Trophoblast cell (in vitro differentiated cells and primary cell): ENCODE results near the gene RGS7.

Experiments used
- DNase-seq, 2 donors: peaks; one replicate each; pipeline ENCODE4 v3.0.0-alpha.2; 2016
- H2AFZ ChIP-seq: 2 replicates; pipeline ENCODE4 v1.6.1; 2013; ENCODE audit warnings: low read length, moderate library complexity, mild to moderate bottlenecking; ENCODE audit not compliant: insufficient read depth, poor library complexity
- H2AK5ac ChIP-seq: 2 replicates; pipeline ENCODE4 v1.6.1; 2013; ENCODE audit warnings: mild to moderate bottlenecking, low read length
- H2BK120ac ChIP-seq: 2 replicates; pipeline ENCODE4 v1.6.1; 2013; ENCODE audit warnings: low read length, mild to moderate bottlenecking, moderate library complexity; ENCODE audit not compliant: insufficient read depth, poor library complexity
- H2BK12ac ChIP-seq: 2 replicates; pipeline ENCODE4 v1.6.1; 2013; ENCODE audit warnings: mild to moderate bottlenecking, low read length, moderate library complexity
- H2BK5ac ChIP-seq: 2 replicates; pipeline ENCODE4 v1.6.1; 2013; ENCODE audit warnings: low read length, low read depth, moderate library complexity, mild to moderate bottlenecking; ENCODE audit not compliant: poor library complexity
- H3K14ac ChIP-seq: 2 replicates; pipeline ENCODE4 v1.6.1; 2013; ENCODE audit warnings: mild to moderate bottlenecking, low read length
- H3K18ac ChIP-seq: 2 replicates; pipeline ENCODE4 v1.6.1; 2013; ENCODE audit warnings: mild to moderate bottlenecking, low read length
- H3K23ac ChIP-seq: 2 replicates; pipeline ENCODE4 v1.6.1; 2013; ENCODE audit warnings: low read length
- H3K27ac ChIP-seq: 2 replicates; pipeline ENCODE4 v1.5.1; 2013; ENCODE audit warnings: low read depth, mild to moderate bottlenecking, inconsistent platforms, low read length, moderate library complexity
- H3K27me3 ChIP-seq: 2 replicates; pipeline ENCODE4 v1.6.1; 2013; ENCODE audit warnings: inconsistent platforms, mild to moderate bottlenecking, low read length, moderate library complexity; ENCODE audit not compliant: insufficient read depth
- H3K36me3 ChIP-seq, 2 experiments: 1 replicate in 1 of 2; 2 replicates in 1 of 2; pipeline ENCODE4 v1.6.1; 2013; ENCODE audit warnings: low read length in 2 of 2, mild to moderate bottlenecking in 2 of 2, moderate library complexity in 1 of 2; ENCODE audit not compliant: insufficient read depth in 2 of 2, control insufficient read depth in 1 of 2
- H3K4ac ChIP-seq: 2 replicates; pipeline ENCODE4 v1.6.1; 2013; ENCODE audit warnings: low read depth, mild to moderate bottlenecking, low read length, moderate library complexity
- H3K4me1 ChIP-seq, 2 experiments: 1 replicate in 1 of 2; 2 replicates in 1 of 2; pipeline ENCODE4 v1.6.1; 2013; ENCODE audit warnings: low read length in 2 of 2, mild to moderate bottlenecking in 2 of 2, moderate library complexity in 1 of 2; ENCODE audit not compliant: insufficient read depth in 2 of 2, control insufficient read depth in 1 of 2
- H3K4me2 ChIP-seq: 2 replicates; pipeline ENCODE4 v1.6.1; 2013; ENCODE audit warnings: inconsistent platforms, mild to moderate bottlenecking, low read length, moderate library complexity
- H3K4me3 ChIP-seq: 2 replicates; pipeline ENCODE4 v1.5.1; 2013; ENCODE audit warnings: mild to moderate bottlenecking, low read depth, low read length, inconsistent platforms
- H3K79me1 ChIP-seq: one replicate; pipeline ENCODE4 v1.6.1; 2013; ENCODE audit warnings: low read length
- H3K79me2 ChIP-seq: 2 replicates; pipeline ENCODE4 v1.6.1; 2013; ENCODE audit warnings: low read length, mild to moderate bottlenecking; ENCODE audit not compliant: control insufficient read depth, insufficient read depth, poor library complexity
- H3K9ac ChIP-seq: 2 replicates; pipeline ENCODE4 v1.6.1; 2013; ENCODE audit warnings: mild to moderate bottlenecking, low read length
- H3K9me3 ChIP-seq: 2 replicates; pipeline ENCODE4 v1.6.1; 2013; ENCODE audit warnings: low read depth, mild to moderate bottlenecking, control low read depth, inconsistent platforms, low read length; ENCODE audit not compliant: insufficient read depth
- H4K12ac ChIP-seq: 2 replicates; pipeline ENCODE4 v1.6.1; 2013; ENCODE audit warnings: low read depth, mild to moderate bottlenecking, low read length, moderate library complexity
- H4K8ac ChIP-seq: 2 replicates; pipeline ENCODE4 v1.6.1; 2013; ENCODE audit warnings: low read depth, mild to moderate bottlenecking, low read length, moderate library complexity
- H4K91ac ChIP-seq: one replicate; pipeline ENCODE4 v1.6.1; 2013; ENCODE audit warnings: low read depth, mild to moderate bottlenecking, low read length, moderate library complexity
- WGBS: extraction: QIAGEN DNeasy Blood & Tissue Kit; methylation state at CpG from one replicate; pipeline ENCODE4 v1.1.7; 2013; ENCODE audit warnings: missing lambda C conversion rate; ENCODE audit not compliant: insufficient read length, insufficient coverage; ENCODE audit errors: extremely low coverage; 5-methylcytosine and 5-hydroxymethylcytosine counted together

Gene RGS7

DNA sequence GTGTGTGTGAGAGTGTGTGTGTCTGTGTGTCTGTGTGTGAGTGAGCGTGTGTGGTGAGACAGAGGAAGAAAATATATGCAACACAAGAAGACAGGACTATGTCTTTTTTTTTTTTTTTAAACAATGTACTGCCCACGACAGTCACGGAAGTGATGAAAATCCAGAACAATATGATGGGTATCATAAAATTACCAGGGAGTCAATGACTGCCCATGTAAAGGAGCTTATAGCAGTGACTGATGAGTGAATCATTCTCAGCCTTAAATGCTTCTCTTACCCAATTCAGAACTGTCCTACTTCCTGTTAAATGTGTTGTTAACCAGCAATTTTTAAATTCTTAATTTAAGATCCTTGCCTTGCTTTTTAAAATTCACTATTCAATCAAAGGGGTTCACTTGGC is 46.6 kb downstream of the RGS7 start:
- Histone ChIP-seq H3K27ac (no peak overlapping the region), H3K18ac (no peak overlapping the region), H2AFZ (no peak overlapping the region), H2BK5ac (no peak overlapping the region), H2BK12ac (no peak overlapping the region), H2AK5ac (no peak overlapping the region), H4K12ac (no peak overlapping the region), H3K4me3 (no peak overlapping the region), H4K8ac (no peak overlapping the region), H4K91ac (no peak overlapping the region), H3K23ac (no peak overlapping the region), H3K79me2 (no peaks in the 10 kb centered on the region), H3K79me1 (no peaks in the 10 kb centered on the region), H3K36me3 (no peaks in the 10 kb centered on the region), H3K9me3 (peaks cover 7% of the 10 kb centered on the region), H3K4me1 (no peaks in the 10 kb centered on the region), H2BK120ac (no peak overlapping the region), H3K27me3 (no peaks in the 10 kb centered on the region), H3K4ac (no peak overlapping the region), H3K9ac (no peak overlapping the region), H3K4me2 (no peak overlapping the region), H3K14ac (no peak overlapping the region)
- no CpG with 5 or more reads among the region's 3 CpGs for WGBS
- no peak for DNase-seq

DNA sequence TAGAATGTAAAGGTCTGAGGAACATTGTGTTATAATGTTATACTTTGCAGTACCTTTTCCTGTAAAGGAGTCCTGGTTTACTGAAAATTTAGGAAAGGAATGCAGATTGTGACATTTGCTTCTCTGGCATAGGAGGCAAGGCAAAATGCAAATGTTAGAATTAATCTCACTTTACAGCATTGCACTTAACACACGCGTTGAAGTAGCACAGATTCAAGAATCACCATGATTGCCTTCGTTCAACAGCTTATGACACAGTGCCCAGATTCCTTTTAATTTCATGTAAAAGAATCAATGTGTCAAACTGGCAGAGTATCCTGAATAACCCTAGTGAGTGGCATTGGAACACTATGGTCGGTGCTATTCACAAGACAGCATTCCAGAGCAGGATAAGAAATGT is 47.4 kb downstream of the RGS7 start:
- no peaks in the 10 kb centered on the region for H3K79me1 ChIP-seq
- H3K4me2 ChIP-seq: no peak overlapping the region
- no peak overlapping the region for H2BK120ac ChIP-seq
- no peak overlapping the region for H2AK5ac ChIP-seq
- peaks cover 7% of the 10 kb centered on the region for H3K9me3 ChIP-seq
- H3K36me3 ChIP-seq: no peaks in the 10 kb centered on the region
- no peak for DNase-seq
- no peaks in the 10 kb centered on the region for H3K4me1 ChIP-seq
- H2BK5ac ChIP-seq: no peak overlapping the region
- H3K18ac ChIP-seq: no peak overlapping the region
- no peak overlapping the region for H3K9ac ChIP-seq
- H4K12ac ChIP-seq: no peak overlapping the region
- no peak overlapping the region for H4K8ac ChIP-seq
- no peak overlapping the region for H3K23ac ChIP-seq
- no peaks in the 10 kb centered on the region for H3K79me2 ChIP-seq
- no peak overlapping the region for H3K14ac ChIP-seq
- WGBS: no CpG with 5 or more reads among the region's 4 CpGs
- H3K4me3 ChIP-seq: no peak overlapping the region
- no peak overlapping the region for H2AFZ ChIP-seq
- H3K4ac ChIP-seq: no peak overlapping the region
- H4K91ac ChIP-seq: no peak overlapping the region
- no peaks in the 10 kb centered on the region for H3K27me3 ChIP-seq
- no peak overlapping the region for H2BK12ac ChIP-seq
- no peak overlapping the region for H3K27ac ChIP-seq

DNA sequence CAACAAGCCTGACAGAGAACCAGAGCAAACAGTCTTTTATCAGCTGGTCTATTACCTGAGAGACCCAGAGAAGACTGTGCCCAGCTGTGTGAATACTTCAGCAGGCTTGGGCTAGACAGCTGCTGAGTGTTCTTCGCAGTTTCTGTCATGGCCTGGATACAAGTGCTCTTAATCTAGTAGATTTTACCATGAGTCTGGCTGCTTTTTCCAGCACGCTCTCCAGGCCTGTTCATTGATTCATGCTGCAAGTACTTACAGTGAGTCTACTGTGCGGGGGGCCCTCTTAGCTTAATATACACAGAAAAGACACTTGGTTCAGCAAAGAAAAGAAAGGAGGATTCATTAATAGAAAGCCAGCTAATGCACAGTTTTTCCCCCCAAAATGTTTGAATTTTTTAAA is 48.5 kb downstream of the RGS7 start:
- Histone ChIP-seq H2BK5ac (no peak overlapping the region), H4K91ac (no peak overlapping the region), H3K4me3 (no peak overlapping the region), H2BK12ac (no peak overlapping the region), H3K4me1 (no peaks in the 10 kb centered on the region), H3K9me3 (peaks cover 7% of the 10 kb centered on the region), H3K4me2 (no peak overlapping the region), H4K12ac (no peak overlapping the region), H2AK5ac (no peak overlapping the region), H3K79me2 (no peaks in the 10 kb centered on the region), H2AFZ (no peak overlapping the region), H3K27me3 (no peaks in the 10 kb centered on the region), H4K8ac (no peak overlapping the region), H3K14ac (no peak overlapping the region), H3K9ac (no peak overlapping the region), H3K36me3 (no peaks in the 10 kb centered on the region), H2BK120ac (no peak overlapping the region), H3K27ac (no peak overlapping the region), H3K4ac (no peak overlapping the region), H3K79me1 (no peaks in the 10 kb centered on the region), H3K18ac (no peak overlapping the region), H3K23ac (no peak overlapping the region)
- no CpG with 5 or more reads among the region's 3 CpGs for WGBS
- DNase-seq: no peak

DNA sequence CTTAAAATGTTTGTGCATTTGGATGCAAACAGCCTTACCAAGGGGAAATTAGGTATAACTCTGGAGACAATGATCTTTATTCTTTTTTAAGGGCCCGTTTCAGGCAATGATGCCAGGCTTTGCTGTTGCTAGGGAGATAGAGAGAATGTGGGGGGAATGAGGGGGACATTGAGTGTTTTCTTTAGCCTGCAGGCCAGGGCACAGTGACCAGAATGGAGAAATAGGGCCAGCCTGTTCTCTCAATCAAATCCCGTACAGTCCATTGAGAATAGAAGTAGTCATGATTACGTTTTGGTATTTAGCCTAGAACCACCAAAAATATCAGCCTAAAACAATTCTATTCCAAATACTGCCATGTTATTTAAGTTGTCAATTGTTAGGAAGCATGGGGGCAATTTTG is 49.0 kb downstream of the RGS7 start:
- Histone ChIP-seq H3K4me1 (no peaks in the 10 kb centered on the region), H3K27ac (no peak overlapping the region), H3K4me2 (no peak overlapping the region), H3K36me3 (no peaks in the 10 kb centered on the region), H4K12ac (no peak overlapping the region), H2AK5ac (no peak overlapping the region), H2AFZ (no peak overlapping the region), H3K79me2 (no peaks in the 10 kb centered on the region), H4K91ac (no peak overlapping the region), H2BK5ac (no peak overlapping the region), H3K79me1 (no peaks in the 10 kb centered on the region), H3K4me3 (no peak overlapping the region), H3K23ac (no peak overlapping the region), H3K18ac (no peak overlapping the region), H2BK12ac (no peak overlapping the region), H3K9ac (no peak overlapping the region), H3K4ac (no peak overlapping the region), H4K8ac (no peak overlapping the region), H2BK120ac (no peak overlapping the region), H3K9me3 (peaks cover 7% of the 10 kb centered on the region), H3K27me3 (no peaks in the 10 kb centered on the region), H3K14ac (no peak overlapping the region)
- DNase-seq: no peak
- WGBS: no CpG with 5 or more reads among the region's 3 CpGs
